ENCODE results near the gene YTHDF1. TPM values are rescaled to one million over a fixed set of nuclear protein-coding genes. Genes with fewer than 3 reads are reported as not detected.

YTHDF1 gene
- total RNA-seq, 1 donor from 2014 or later: 43.3 TPM

GRCh38 chr20:63172726-63173125 is 43.2 kb downstream of the YTHDF1 start:
- Mint-ChIP-seq H3K27me3 (ENCODE audit: unreplicated experiment) (peaks cover 11% of the 10 kb centered on the region), H3K4me3 (ENCODE audit: unreplicated experiment) (no peak overlapping the region), H3K36me3 (ENCODE audit: unreplicated experiment) (no peaks in the 10 kb centered on the region), H3K4me1 (ENCODE audit: low read depth, unreplicated experiment) (peaks cover 6% of the 10 kb centered on the region), H3K9me3 (ENCODE audit: unreplicated experiment) (peaks cover 9% of the 10 kb centered on the region), H3K27ac (ENCODE audit: unreplicated experiment) (no peak overlapping the region)
- no peak for DNase-seq
- no peak for TF ChIP-seq CTCF (IDR thresholded peaks at IDR 0.05; ENCODE audit: partially characterized antibody, unreplicated experiment)

GRCh38 chr20:63171991-63172390 is 43.9 kb downstream of the YTHDF1 start:
- no peak for DNase-seq
- no peaks in the 10 kb centered on the region for H3K36me3 Mint-ChIP-seq (ENCODE audit: unreplicated experiment)
- H3K27ac Mint-ChIP-seq (ENCODE audit: unreplicated experiment): no peak overlapping the region
- peaks cover 9% of the 10 kb centered on the region for H3K9me3 Mint-ChIP-seq (ENCODE audit: unreplicated experiment)
- TF ChIP-seq CTCF (IDR thresholded peaks at IDR 0.05; ENCODE audit: partially characterized antibody, unreplicated experiment): no peak
- no peak overlapping the region for H3K4me3 Mint-ChIP-seq (ENCODE audit: unreplicated experiment)
- peaks cover 11% of the 10 kb centered on the region for H3K27me3 Mint-ChIP-seq (ENCODE audit: unreplicated experiment)
- H3K4me1 Mint-ChIP-seq (ENCODE audit: low read depth, unreplicated experiment): peaks cover 6% of the 10 kb centered on the region

GRCh38 chr20:63169681-63170080 is 46.2 kb downstream of the YTHDF1 start:
- H3K27ac Mint-ChIP-seq (ENCODE audit: unreplicated experiment): no peak overlapping the region
- H3K27me3 Mint-ChIP-seq (ENCODE audit: unreplicated experiment): peaks cover 8% of the 10 kb centered on the region
- peaks cover 3% of the 10 kb centered on the region for H3K4me1 Mint-ChIP-seq (ENCODE audit: low read depth, unreplicated experiment)
- H3K4me3 Mint-ChIP-seq (ENCODE audit: unreplicated experiment): no peak overlapping the region
- no peaks in the 10 kb centered on the region for H3K36me3 Mint-ChIP-seq (ENCODE audit: unreplicated experiment)
- no peak for DNase-seq
- H3K9me3 Mint-ChIP-seq (ENCODE audit: unreplicated experiment): peaks cover 7% of the 10 kb centered on the region
- TF ChIP-seq CTCF (IDR thresholded peaks at IDR 0.05; ENCODE audit: partially characterized antibody, unreplicated experiment): no peak

GRCh38 chr20:63168861-63169260 is 47.1 kb downstream of the YTHDF1 start:
- H3K9me3 Mint-ChIP-seq (ENCODE audit: unreplicated experiment): peaks cover 7% of the 10 kb centered on the region

More at GRCh38 chr20:63168861-63169260, 47.1 kb downstream of the YTHDF1 start:
- no peak overlapping the region for H3K27ac Mint-ChIP-seq (ENCODE audit: unreplicated experiment)
- peak; percentile 17 for DNase-seq
- H3K36me3 Mint-ChIP-seq (ENCODE audit: unreplicated experiment): no peaks in the 10 kb centered on the region
- peaks cover 8% of the 10 kb centered on the region for H3K27me3 Mint-ChIP-seq (ENCODE audit: unreplicated experiment)
- TF ChIP-seq CTCF (IDR thresholded peaks at IDR 0.05; ENCODE audit: partially characterized antibody, unreplicated experiment): no peak
- H3K4me1 Mint-ChIP-seq (ENCODE audit: low read depth, unreplicated experiment): peaks cover 3% of the 10 kb centered on the region
- no peak overlapping the region for H3K4me3 Mint-ChIP-seq (ENCODE audit: unreplicated experiment)
